Measurements from ENCODE around the gene KCNA1.
A peak's percentile ranks its signal among the peaks of the same experiment; 100 is the strongest.

Gene KCNA1

DNA sequence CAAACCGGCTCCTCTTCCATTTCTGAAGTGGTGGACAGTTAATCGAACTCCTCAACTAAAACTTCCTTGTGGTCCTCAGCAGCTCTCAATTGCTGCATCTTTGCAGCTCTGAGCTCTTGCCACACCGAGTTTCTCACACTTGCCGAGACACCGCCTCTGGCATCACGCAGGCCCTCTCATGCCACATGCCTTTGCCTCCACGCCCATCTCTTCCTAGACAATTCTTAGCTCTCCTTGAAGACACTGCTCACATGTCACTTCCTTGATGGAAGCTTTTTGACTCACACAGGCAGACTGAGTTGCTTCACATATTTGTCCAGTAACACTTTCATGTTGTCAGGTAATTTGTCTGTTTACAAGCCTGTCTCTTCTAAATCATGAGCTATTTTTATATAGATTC lies 29.2 kb downstream of the KCNA1 start:
- TF ChIP-seq POLR2AphosphoS5 (IDR thresholded peaks at IDR 0.05; ENCODE audit: low read depth, low read length) (no peak), SPI1 (IDR thresholded peaks at IDR 0.05; ENCODE audit: low read depth, low read length) (no peak), TAF1 (IDR thresholded peaks at IDR 0.05; ENCODE audit: low read depth, low read length) (no peak), POU2F2 (IDR thresholded peaks at IDR 0.05; ENCODE audit: low read depth, low read length) (no peak), POLR2A (IDR thresholded peaks at IDR 0.05; ENCODE audit: low read depth, low read length) (no peak), PAX5 (IDR thresholded peaks at IDR 0.05; ENCODE audit: insufficient read depth, low read length, severe bottlenecking) (no peak)
- DNase-seq (ENCODE audit: insufficient read length, low spot score) (no peak), FAIRE-seq (no peak)

DNA sequence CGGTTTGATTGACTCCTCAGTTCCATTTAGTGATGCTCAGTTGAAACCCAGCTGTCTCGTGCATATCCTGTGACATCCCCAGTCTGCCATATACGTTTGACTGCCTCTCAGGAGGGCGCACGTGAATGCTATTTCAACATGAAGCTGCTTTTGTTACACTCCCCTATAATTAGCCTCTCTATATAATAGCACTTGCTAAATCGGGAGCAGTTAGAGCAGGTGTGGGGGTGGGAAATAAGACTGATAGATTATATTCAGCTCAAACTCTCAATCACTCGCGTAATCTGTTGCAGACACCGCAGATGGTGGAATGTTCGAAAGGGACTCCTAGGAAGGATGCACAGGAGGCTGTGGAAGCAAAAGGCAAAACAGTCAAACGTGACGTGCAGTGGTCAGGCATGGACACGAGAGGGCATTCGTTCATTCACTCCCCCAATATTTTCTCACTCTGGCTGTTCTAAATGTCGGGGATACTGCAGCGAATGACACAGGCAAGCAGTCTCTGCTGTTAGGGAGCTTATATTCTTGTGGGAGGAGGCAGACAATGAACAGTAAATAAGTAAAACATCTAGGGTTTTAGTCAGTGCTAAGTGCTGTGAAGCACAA lies 29.8 kb downstream of the KCNA1 start:
- DNase-seq (ENCODE audit: insufficient read length, low spot score) (no peak), FAIRE-seq (no peak)
- TF ChIP-seq POU2F2 (IDR thresholded peaks at IDR 0.05; ENCODE audit: low read depth, low read length) (no peak), PAX5 (IDR thresholded peaks at IDR 0.05; ENCODE audit: insufficient read depth, low read length, severe bottlenecking) (no peak), TAF1 (IDR thresholded peaks at IDR 0.05; ENCODE audit: low read depth, low read length) (no peak), POLR2AphosphoS5 (IDR thresholded peaks at IDR 0.05; ENCODE audit: low read depth, low read length) (no peak), POLR2A (IDR thresholded peaks at IDR 0.05; ENCODE audit: low read depth, low read length) (no peak), SPI1 (IDR thresholded peaks at IDR 0.05; ENCODE audit: low read depth, low read length) (no peak)

DNA sequence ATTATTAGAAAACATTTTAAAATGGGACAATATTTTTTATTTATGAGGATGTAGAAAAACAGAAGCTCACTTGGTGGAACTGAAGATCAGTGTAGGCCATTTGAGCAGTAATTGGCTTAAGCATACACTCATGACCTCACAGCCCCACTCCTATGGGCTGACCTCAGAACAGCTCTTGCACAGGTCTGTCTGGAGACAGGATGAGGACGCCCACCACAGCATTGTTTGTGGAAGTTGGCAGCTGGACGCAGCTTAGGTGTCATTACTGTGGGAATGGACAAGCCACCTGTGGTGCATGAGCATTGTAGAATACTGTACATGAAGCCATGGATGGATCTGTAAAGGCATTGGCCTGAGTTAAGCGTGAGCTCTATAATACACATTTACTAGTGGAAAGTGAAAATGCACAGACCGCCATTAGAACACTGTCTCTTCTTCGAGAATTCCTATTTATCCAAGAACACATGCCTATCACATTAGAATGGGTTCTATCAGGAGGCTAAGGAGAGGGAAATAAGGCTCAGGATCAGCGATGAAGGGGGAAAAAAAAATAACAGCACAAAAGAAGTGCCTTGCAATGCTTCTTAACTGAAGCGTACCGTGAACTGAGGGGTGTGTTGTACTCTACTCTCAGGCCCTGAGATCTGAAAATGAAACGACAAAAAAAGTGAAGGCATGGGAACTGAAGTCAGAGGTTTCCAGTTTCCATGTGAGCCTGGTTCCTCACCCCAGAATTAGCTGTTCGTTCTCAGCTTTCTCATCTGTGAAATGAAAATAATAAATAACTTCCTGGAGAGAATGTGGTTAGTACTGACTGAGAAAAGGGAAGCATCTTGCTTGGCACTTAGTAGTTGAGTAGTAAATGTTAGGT lies 33.6 kb downstream of the KCNA1 start:
- FAIRE-seq (peak; percentile 94), DNase-seq (ENCODE audit: insufficient read length, low spot score) (peak; percentile 30)
- TF ChIP-seq POLR2A (IDR thresholded peaks at IDR 0.05; ENCODE audit: low read depth, low read length) (no peak), SPI1 (IDR thresholded peaks at IDR 0.05; ENCODE audit: low read depth, low read length) (peak; percentile 56)

DNA sequence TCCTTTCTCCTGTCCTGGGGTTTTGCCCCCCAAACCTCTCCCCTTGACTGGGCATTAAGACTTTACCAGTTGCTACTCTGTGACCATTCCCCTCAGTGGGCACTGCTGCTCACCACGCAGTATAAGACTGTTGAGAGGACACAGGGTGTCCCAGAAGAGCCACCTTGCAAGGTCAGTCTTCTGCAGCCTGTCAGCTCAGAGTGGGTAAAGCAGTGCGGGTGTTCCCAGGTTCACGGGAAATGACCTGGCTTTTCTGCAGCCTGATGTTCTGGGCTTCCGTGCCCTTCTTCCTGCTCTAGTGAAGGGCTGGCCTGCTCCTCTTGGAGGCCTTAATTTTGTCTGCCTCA lies 34.2 kb downstream of the KCNA1 start:
- DNase-seq (ENCODE audit: insufficient read length, low spot score) (no peak), FAIRE-seq (no peak)
- no peak for TF ChIP-seq PAX5 (IDR thresholded peaks at IDR 0.05; ENCODE audit: insufficient read depth, low read length, severe bottlenecking)
- TF ChIP-seq SPI1 (IDR thresholded peaks at IDR 0.05; ENCODE audit: low read depth, low read length), result no peak
- no peak for TF ChIP-seq POLR2A (IDR thresholded peaks at IDR 0.05; ENCODE audit: low read depth, low read length)
- TF ChIP-seq POLR2AphosphoS5 (IDR thresholded peaks at IDR 0.05; ENCODE audit: low read depth, low read length), result no peak
- TF ChIP-seq POU2F2 (IDR thresholded peaks at IDR 0.05; ENCODE audit: low read depth, low read length), result no peak
- no peak for TF ChIP-seq TAF1 (IDR thresholded peaks at IDR 0.05; ENCODE audit: low read depth, low read length)

DNA sequence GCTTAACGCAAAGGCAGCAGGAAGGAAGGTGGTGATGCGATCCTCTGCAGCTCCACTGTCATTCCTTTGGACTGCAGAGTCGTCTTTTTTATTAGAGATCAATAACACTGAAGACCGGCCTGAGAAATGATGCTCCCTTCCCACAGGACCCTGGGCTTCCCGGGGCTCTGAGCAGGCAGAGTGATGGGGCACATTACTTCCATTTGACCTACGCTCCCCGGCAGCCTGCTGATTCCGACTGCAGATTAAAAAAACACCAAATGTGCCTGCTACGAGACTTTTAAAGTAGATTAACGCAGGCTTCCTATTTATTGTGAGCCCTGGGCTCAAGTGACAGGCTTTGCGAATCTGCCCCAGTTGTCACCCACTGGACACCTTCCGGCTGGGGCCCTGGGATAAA lies 37.5 kb downstream of the KCNA1 start:
- FAIRE-seq (no peak), DNase-seq (ENCODE audit: insufficient read length, low spot score) (no peak)
- no peak for TF ChIP-seq POLR2AphosphoS5 (IDR thresholded peaks at IDR 0.05; ENCODE audit: low read depth, low read length)
- no peak for TF ChIP-seq POU2F2 (IDR thresholded peaks at IDR 0.05; ENCODE audit: low read depth, low read length)
- TF ChIP-seq TAF1 (IDR thresholded peaks at IDR 0.05; ENCODE audit: low read depth, low read length), result no peak
- TF ChIP-seq POLR2A (IDR thresholded peaks at IDR 0.05; ENCODE audit: low read depth, low read length), result no peak
- TF ChIP-seq PAX5 (IDR thresholded peaks at IDR 0.05; ENCODE audit: insufficient read depth, low read length, severe bottlenecking), result no peak
- no peak for TF ChIP-seq SPI1 (IDR thresholded peaks at IDR 0.05; ENCODE audit: low read depth, low read length)

DNA sequence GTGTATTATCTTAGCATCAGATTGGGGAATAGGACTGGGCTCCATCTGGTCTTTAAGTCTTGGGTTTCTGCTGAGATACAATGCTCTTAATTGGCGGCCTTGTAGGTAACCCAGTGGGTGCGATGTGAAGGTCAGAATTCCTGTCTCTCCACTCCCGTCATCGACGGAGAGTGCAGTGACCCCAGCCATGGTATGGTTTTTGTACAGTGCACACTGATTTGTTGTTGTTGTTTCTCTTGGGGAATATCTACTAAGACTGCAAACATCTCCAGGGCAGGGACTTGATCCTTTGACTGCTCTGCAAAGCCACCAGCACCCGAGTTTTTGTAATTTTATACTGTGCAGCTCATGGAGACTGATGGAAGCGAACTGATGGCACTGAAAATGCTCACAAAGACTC lies 41.4 kb downstream of the KCNA1 start:
- TF ChIP-seq TAF1 (IDR thresholded peaks at IDR 0.05; ENCODE audit: low read depth, low read length), result no peak
- TF ChIP-seq POLR2AphosphoS5 (IDR thresholded peaks at IDR 0.05; ENCODE audit: low read depth, low read length), result no peak
- no peak for TF ChIP-seq PAX5 (IDR thresholded peaks at IDR 0.05; ENCODE audit: insufficient read depth, low read length, severe bottlenecking)
- TF ChIP-seq SPI1 (IDR thresholded peaks at IDR 0.05; ENCODE audit: low read depth, low read length), result no peak
- no peak for TF ChIP-seq POU2F2 (IDR thresholded peaks at IDR 0.05; ENCODE audit: low read depth, low read length)
- no peak for TF ChIP-seq POLR2A (IDR thresholded peaks at IDR 0.05; ENCODE audit: low read depth, low read length)
- FAIRE-seq (no peak), DNase-seq (ENCODE audit: insufficient read length, low spot score) (no peak)

DNA sequence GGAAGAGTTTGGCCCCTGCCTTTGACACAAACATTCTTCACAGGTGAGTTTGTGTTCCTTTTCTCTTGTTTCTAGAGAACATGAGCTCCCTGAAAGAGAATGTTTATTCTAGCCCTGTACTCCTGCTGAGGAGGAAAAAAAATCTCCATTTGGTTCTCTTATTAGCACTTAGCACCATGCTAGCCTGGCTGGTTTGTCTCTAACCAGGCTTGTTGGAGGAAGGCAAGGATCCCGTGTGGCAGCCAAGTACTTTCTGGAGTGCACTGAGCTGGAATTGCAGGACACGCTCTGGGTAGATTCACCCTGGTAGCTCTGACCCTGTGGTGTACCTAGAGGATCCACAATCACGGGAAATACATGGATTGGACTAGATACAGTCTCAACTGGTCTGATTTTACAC lies 41.9 kb downstream of the KCNA1 start:
- no peak for DNase-seq (ENCODE audit: insufficient read length, low spot score)
- no peak for FAIRE-seq
- no peak for TF ChIP-seq POLR2A (IDR thresholded peaks at IDR 0.05; ENCODE audit: low read depth, low read length)
- TF ChIP-seq POU2F2 (IDR thresholded peaks at IDR 0.05; ENCODE audit: low read depth, low read length), result no peak
- TF ChIP-seq SPI1 (IDR thresholded peaks at IDR 0.05; ENCODE audit: low read depth, low read length), result no peak
- no peak for TF ChIP-seq TAF1 (IDR thresholded peaks at IDR 0.05; ENCODE audit: low read depth, low read length)
- TF ChIP-seq PAX5 (IDR thresholded peaks at IDR 0.05; ENCODE audit: insufficient read depth, low read length, severe bottlenecking), result no peak
- no peak for TF ChIP-seq POLR2AphosphoS5 (IDR thresholded peaks at IDR 0.05; ENCODE audit: low read depth, low read length)

DNA sequence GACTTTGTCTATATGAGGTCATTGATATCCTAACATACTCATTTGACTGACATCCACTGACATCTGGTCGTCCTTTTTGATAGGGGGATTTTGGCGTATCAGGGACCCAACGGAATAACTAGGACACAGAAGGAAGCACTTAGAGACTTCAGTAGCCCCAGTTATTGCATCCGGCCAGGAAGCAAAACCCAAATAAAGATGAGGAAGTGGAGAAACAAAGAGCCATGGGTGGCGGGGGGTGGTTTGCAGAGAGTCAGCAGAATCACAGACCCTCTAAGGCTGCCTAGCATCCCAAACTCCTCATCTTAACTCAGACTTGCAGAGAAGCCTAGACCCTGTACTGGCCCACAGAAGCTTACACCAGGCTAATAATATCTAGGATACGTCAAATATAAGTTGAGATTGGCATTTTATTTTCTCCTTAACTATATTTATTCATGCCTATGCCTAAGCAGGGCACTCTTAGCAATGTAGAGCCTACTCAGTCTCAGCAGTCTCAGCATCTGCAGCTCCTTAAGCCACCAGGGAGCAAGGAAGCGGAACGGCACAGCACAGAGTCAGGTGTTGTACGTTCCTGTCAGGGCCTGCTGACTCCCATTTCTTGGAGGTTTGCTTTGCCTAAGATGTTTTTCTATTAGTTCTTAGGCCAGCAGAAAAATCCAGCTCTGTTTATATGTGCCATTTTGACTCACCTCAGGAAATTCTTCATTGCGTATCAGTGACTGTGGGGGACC lies 45.1 kb downstream of the KCNA1 start:
- DNase-seq (ENCODE audit: insufficient read length, low spot score) (no peak), FAIRE-seq (no peak)
- TF ChIP-seq TAF1 (IDR thresholded peaks at IDR 0.05; ENCODE audit: low read depth, low read length) (no peak), POLR2AphosphoS5 (IDR thresholded peaks at IDR 0.05; ENCODE audit: low read depth, low read length) (no peak), SPI1 (IDR thresholded peaks at IDR 0.05; ENCODE audit: low read depth, low read length) (peak; percentile 43; the same call in 1 of the 2 replicates), POU2F2 (IDR thresholded peaks at IDR 0.05; ENCODE audit: low read depth, low read length) (no peak)

DNA sequence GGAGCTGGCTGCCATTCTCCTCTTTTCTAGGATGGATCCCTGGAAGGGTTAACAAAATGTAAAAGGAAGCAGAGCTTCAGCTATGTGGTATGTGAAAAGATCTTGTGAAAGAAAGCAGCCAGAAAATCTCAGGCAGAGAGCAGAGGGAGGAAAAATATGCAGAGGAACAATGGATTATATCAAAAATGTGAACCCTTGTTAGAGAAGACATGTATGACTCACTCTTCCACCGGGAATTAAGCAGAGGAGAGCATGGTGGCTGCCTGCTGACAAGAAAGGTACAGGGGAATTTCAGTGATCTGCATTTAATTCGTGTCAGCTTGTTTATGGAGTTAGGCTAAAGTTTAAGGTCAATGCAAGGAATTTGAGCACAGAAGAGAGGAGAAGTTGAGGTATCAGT lies 46.3 kb downstream of the KCNA1 start:
- DNase-seq (ENCODE audit: insufficient read length, low spot score) (no peak), FAIRE-seq (no peak)
- no peak for TF ChIP-seq SPI1 (IDR thresholded peaks at IDR 0.05; ENCODE audit: low read depth, low read length)
- TF ChIP-seq POLR2A (IDR thresholded peaks at IDR 0.05; ENCODE audit: low read depth, low read length), result no peak
- TF ChIP-seq PAX5 (IDR thresholded peaks at IDR 0.05; ENCODE audit: insufficient read depth, low read length, severe bottlenecking), result no peak
- no peak for TF ChIP-seq TAF1 (IDR thresholded peaks at IDR 0.05; ENCODE audit: low read depth, low read length)
- no peak for TF ChIP-seq POLR2AphosphoS5 (IDR thresholded peaks at IDR 0.05; ENCODE audit: low read depth, low read length)
- no peak for TF ChIP-seq POU2F2 (IDR thresholded peaks at IDR 0.05; ENCODE audit: low read depth, low read length)
